Measurements from ENCODE around the gene HDAC7.

Gene HDAC7

DNA sequence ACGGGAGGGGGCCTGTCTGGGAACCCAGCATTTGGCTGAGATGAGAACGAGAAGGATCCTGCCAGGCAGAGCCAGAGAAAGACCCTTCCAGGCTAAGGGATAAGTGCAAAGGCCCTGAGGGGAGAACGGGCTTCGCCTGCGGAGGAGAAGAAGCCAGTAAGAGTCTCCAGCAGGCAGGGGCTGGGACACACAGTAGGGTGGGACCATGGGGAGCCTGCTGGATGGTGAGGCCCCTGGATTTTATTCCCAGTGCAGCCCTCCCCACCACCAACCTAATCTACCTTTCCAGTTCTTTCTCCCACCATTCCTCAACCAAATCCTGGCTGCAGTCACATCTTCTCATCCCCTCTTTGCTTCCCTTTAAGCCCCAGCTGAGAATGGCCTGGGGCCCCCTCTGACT lies 73.6 kb downstream of the HDAC7 start:
- DNase-seq (ENCODE audit: low spot score): no peak

DNA sequence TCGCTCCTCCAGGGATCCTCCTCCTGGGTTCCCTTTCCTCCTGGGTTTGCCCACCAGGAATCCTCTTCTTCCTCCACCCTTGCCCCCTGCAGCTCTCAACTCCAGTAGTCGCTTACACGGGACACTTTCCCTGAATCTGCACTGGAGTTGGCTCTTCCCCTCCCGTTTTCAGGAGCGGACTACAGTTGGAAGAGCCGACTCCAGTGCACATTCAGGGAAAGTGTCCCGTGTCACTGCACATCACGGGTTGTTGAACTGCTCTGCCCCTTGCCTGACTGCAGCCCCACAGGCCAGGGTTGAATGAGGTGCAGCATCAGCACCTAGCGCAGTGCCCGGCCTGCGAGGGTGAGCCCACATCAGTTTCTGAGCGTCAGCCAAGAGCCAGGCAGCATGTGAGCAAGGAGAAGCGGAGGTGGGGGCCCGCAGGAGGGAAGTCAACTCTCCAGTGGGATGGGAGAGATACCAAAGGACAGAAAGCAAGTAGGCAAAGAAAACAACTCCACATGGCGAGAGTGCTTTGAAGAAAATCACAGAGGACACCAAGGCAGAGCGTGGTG lies 74.1 kb downstream of the HDAC7 start:
- DNase-seq (ENCODE audit: low spot score): no peak

- DNase-seq (ENCODE audit: low spot score): no peak
Measured at GRCh38 chr12:47744778-47745436, 74.8 kb downstream of the HDAC7 start.

GRCh38 chr12:47744005-47744651 lies 75.6 kb downstream of the HDAC7 start:
- peak; percentile 76 for DNase-seq (ENCODE audit: low spot score)

DNA sequence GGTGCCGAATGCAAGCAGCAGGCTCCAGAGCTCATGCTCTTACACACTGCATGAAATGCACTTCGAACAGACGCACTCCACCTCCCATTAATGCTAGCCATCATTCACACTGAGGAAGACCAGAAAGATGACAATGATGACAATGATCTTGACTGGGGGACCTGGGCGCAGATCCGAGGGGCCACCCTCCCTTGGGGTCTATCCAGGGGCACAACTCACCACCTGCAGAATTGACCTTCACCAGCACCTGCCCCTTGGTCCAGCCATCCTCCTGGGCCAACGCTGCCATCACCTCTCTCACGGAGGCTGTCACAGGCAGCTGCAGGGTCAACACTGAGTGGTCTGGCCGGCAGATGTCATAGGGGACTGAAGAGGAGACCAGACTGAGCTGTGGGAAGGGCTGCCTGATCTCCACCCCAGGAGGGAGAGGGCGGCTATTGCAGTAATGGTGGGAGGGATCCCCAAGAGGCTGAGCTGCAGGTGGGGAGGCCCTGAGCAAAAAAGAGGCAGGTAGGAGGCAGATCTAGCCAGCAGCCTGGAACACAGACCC lies 76.3 kb downstream of the HDAC7 start:
- no peak for DNase-seq (ENCODE audit: low spot score)

DNA sequence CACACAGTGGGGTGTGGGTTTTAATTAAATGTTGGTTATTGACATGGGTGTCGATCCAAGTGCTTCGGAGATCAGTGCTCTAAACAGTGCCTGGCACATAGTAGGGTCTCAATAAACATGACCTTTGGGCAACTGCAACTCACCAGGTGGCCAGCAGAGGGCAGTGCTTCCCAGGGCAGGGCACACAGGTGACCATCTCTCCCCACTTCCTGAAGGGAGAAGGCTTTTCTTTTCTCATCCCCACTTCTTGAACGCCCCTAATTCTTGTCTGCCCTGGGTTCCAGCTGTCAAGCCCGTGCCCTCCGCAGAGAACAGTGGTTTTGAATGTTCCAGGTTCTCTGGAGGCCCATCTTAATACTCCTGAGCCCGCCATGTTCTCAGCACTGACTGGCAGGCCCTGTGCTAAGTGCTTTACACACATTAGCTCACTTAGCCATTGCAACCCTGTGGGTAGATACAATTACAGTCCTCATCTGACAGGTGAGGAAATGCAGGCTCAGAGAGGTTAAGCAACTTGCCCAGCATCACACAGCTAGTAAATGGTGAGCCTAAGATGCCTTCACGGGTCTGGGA lies 77.4 kb downstream of the HDAC7 start:
- DNase-seq (ENCODE audit: low spot score): peak; percentile 55

DNA sequence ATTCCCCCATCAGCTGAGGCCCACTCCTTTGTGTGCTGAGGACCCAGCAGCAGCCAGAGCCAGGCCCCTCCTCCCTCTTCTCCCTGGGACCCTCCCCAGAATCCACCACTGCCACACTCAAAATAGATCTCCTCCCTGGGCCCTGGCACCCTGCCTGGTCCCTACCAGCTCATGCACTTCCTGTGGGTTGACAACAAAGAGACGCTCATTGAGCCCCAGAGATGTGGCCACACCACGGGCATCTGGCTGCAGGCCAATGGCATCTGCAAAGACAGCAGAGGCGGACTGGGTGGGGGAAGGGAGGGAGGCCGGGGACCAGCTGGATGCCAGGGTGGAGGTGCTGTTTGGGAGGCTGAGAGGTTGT lies 78.4 kb downstream of the HDAC7 start:
- DNase-seq (ENCODE audit: low spot score): peak; percentile 83

DNA sequence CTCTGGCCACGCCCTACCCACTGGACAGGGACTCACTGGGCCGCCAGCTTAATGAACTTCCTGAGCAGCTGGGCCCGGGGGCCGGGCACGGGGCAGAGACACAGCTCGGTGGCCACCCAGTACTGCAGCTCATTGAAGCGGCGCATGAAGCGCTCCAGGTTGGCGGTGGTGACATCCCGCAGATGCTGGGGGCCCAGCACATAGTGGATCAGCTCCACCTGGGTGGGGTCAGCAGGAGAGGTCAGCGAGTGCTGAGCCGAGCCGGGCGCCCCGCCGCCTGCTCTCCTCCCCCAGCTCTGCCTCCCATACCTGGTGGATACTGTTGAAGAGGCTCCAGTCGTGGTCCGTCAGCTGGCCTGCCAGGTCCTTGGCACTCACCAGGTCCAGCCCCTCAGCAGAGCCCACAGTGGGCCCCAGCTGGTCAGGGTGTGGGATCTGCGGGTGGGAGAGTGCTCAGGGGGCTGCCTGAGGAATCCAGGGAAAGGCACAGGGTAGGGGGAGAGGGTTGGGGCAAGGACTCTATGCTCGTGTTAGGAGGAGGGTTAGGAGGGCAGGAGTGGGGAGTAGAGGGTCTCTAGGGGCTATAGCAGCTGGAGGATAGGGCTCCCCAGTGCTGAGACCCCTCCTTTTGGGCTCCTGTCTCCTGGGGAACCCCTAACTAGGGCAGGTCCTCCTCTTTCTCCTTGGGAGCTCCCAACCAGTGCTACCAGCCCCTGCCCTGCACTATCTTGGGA lies 78.9 kb downstream of the HDAC7 start:
- no peak for DNase-seq (ENCODE audit: low spot score)

- no peak for DNase-seq (ENCODE audit: low spot score)
Measured at GRCh38 chr12:47739979-47740378, 79.7 kb downstream of the HDAC7 start.

GRCh38 chr12:47739297-47739696 lies 80.4 kb downstream of the HDAC7 start:
- no peak for DNase-seq (ENCODE audit: low spot score)

DNA sequence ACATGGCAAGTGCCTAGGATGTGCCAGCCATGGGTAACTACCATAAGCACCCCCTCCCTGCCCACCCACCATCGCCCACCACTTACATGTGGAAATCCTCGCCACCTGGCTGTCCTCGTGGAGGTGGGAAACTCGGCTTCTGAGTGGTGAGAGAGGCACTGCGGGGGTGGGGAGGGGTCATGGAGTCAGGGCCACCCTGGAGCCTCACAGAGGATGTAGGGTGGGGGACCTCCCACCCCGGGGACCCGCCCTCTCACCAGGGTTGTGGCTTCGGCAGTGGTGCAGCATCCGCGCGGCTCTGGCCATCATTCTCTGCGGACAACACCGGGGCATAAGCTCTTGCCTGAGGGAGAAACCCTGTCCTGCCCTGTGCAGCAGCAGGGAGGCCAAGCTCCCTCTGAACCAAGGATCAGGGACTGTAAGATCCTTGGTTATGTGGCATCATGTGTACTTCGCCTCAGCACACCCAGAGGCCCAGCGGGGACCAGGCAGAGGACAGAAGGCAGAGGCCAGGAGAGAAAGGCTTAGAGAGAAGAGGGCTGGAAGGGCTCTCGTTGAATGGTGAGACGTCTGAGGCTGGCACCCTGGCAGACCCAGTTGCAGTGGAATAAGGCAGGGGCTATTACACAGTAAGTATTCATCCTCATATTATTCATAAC lies 81.6 kb downstream of the HDAC7 start:
- no peak for DNase-seq (ENCODE audit: low spot score)

DNA sequence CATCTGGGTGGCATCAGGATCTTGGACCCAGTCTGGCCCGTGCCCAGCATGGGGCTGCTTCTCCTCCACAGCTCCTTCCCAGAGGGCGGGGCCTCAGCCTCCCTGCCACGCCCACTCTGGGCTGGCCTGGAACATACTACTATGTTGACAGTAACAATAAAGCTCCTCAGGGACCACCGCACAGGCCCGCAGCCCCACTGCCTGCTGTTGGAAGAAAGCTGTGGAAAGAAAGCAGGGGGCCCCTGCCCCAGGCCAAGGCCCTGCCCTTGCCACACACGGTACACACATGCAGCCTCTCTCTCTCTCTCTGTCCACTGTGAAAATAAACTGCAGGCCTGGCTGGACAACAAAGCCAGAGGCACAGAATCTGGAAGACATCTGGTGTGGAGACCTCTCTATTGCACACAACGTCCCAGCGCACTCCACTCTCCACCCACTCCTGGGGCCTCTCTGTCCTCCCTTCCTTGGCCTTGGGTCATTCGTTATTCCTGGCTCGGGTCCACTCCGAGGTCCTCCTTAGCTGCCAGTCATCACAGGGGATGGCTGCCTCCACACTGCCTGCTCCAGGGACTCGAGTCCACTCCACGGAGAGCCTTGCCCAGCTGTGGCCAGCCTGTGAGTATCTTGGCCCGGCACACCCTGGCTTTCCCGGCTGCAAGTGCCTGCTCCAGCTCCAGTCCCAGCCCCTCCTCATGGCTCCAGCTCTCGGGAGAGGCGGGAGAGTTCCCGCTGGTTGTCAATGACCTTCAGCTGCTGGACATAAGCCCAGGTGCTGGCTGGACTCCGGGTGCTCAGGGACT lies 82.6 kb downstream of the HDAC7 start:
- DNase-seq (ENCODE audit: low spot score): no peak

DNA sequence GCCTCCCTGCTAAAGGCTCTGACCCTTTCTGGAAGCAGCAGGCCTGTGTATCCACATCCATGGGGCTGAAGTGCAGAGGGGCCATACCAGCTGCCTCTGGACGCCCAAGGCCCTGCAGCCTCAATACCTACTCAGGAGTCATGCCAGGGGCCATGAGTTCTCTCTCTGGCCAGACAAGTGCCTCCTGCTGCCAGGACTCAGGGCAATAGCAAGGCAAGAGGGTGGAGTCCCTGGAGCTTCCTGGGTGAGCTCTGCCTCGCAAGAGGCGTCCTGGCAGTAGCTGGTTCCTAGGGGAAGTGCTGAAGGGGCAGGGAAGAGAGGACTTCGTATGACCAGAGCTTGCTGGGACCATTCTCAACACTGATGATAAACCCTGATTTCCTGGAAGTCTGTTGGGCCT lies 83.5 kb downstream of the HDAC7 start:
- no peak for DNase-seq (ENCODE audit: low spot score)

- DNase-seq (ENCODE audit: low spot score): no peak
Measured at GRCh38 chr12:47735649-47736048, 84.1 kb downstream of the HDAC7 start.

DNA sequence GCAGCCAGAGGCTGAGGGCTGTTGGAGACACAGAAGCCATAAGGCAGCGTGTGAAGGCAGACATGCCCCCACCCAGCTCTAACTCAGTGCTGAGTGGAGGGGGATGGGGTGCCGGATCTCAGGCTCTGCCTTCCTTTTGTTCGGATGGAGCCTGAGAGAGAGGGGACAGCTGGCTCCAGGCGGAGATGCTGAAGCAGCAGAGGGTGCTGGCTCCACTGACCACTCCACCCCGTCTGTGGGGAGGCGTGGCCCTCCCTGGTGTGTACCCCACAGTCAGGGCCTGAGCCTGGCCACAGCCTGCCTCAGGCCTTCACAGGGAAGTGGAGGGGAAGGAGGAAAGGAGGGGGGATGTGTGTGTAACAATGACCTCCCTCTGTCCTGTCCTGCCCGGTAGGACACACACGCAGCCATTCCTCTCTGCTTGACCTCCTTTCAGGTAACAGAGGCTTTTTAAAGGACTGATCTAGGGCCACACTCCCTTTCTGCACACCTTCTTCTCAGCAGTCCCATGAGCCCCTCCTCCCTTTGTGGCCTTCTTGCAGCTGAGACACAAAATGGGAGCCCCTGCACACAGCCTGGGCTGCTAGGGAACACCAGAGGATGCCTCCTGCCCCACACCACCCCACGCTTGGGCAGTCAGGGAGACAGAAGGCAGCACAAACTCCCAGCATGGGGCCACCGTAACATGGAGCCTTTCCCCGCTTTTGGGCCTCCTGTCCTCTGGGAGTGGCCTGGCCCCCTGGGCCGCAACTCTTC lies 84.8 kb downstream of the HDAC7 start:
- DNase-seq (ENCODE audit: low spot score): no peak

- peak; percentile 56 for DNase-seq (ENCODE audit: low spot score)
Measured at GRCh38 chr12:47733142-47733541, 86.6 kb downstream of the HDAC7 start.
